CD4-positive, alpha-beta memory T cell (primary cell): ENCODE results near the gene MYPOP. TPM values are rescaled to one million over a fixed set of nuclear protein-coding genes. Genes with fewer than 3 reads are reported as not detected.
"Not testable (repeated sequence)": the region's sequence is repeated elsewhere in the genome, so short reads cannot be mapped to it uniquely, and the experiment has no call there.

ENCODE experiments used
- CTCF ChIA-PET: fragments of 350-600 bp; sonication (Branson Sonifier 250); formaldehyde crosslinking; loops from one replicate; lab custom pipeline; 2021; ENCODE audit warnings: inconsistent platforms; ENCODE audit not compliant: partially characterized antibody; lab: Charles Lee
- POLR2A ChIA-PET: fragments of 350-600 bp; sonication (Branson Sonifier 250); formaldehyde crosslinking; loops from one replicate; lab custom pipeline; 2021; ENCODE audit not compliant: partially characterized antibody; lab: Charles Lee
- DNase-seq, 5 donors: peaks; one replicate each; pipeline versions ENCODE4 v3.0.0 to v3.0.0-alpha.2; 2020 to 2022; ENCODE audit warnings: mixed read lengths in 1 of 5
- H3K27ac ChIP-seq: one replicate; pipeline ENCODE4 v1.7.0; 2013; ENCODE audit warnings: low read depth, low read length
- H3K27me3 ChIP-seq: 2 replicates; pipeline ENCODE4 v1.7.0; 2013; ENCODE audit warnings: mild to moderate bottlenecking, low read length, moderate library complexity; ENCODE audit not compliant: insufficient read depth
- H3K36me3 ChIP-seq: 2 replicates; pipeline ENCODE4 v1.7.0; 2013; ENCODE audit warnings: mild to moderate bottlenecking, low read length, moderate library complexity; ENCODE audit not compliant: insufficient read depth
- H3K4me1 ChIP-seq: 2 replicates; pipeline ENCODE4 v1.7.0; 2013; ENCODE audit warnings: mild to moderate bottlenecking, low read length, moderate library complexity; ENCODE audit not compliant: insufficient read depth
- H3K4me3 ChIP-seq, 2 donors: one replicate each; pipeline ENCODE4 v1.7.0; 2013; ENCODE audit warnings: low read length in 2 of 2, mild to moderate bottlenecking in 1 of 2
- H3K9me3 ChIP-seq, 2 donors: one replicate each; pipeline ENCODE4 v1.7.0; 2013; ENCODE audit warnings: low read length in 2 of 2, control low read depth in 1 of 2; ENCODE audit not compliant: control insufficient read depth in 1 of 2
- H3K27ac Mint-ChIP-seq, 7 donors: one replicate each; pipeline ENCODE4 v1.8.0; 2020 to 2021; ENCODE audit warnings: mixed read lengths in 7 of 7, mild to moderate bottlenecking in 6 of 7, inconsistent platforms in 3 of 7, moderate library complexity in 3 of 7
- H3K27me3 Mint-ChIP-seq, 2 donors: one replicate each; pipeline ENCODE4 v1.8.0; 2020 to 2021; ENCODE audit warnings: mixed read lengths in 2 of 2
- H3K36me3 Mint-ChIP-seq, 2 donors: one replicate each; pipeline ENCODE4 v1.8.0; 2020 to 2021; ENCODE audit warnings: mixed read lengths in 2 of 2, inconsistent platforms in 1 of 2, mild to moderate bottlenecking in 1 of 2
- H3K4me1 Mint-ChIP-seq, 4 donors: one replicate each; pipeline ENCODE4 v1.8.0; 2020 to 2021; ENCODE audit warnings: mixed read lengths in 4 of 4, mild to moderate bottlenecking in 1 of 4
- H3K4me3 Mint-ChIP-seq, 8 donors: one replicate each; pipeline ENCODE4 v1.8.0; 2020 to 2021; ENCODE audit warnings: mixed read lengths in 8 of 8, mild to moderate bottlenecking in 7 of 8, moderate library complexity in 6 of 8, inconsistent platforms in 3 of 8
- H3K9me3 Mint-ChIP-seq, 8 donors: one replicate each; pipeline ENCODE4 v1.8.0; 2020 to 2021; ENCODE audit warnings: mixed read lengths in 8 of 8, mild to moderate bottlenecking in 5 of 8, inconsistent platforms in 3 of 8, moderate library complexity in 1 of 8
- intact Hi-C: fragments of 100-400 bp; cut with micrococcal nuclease; formaldehyde crosslinking; loops from one replicate; pipeline ENCODE4 v1.15.1; 2023
- polyA plus RNA-seq, 2 donors: library from polyadenylated mRNA; unstranded; fragments of 300-500 nt; fragmentation: Illumina TruSeq; gene quantifications; one replicate each; pipeline ENCODE4 v1.2.3, GENCODE V29; 2021
- total RNA-seq, 2 experiments: library from RNA; stranded (reverse); gene quantifications; one replicate each; pipeline ENCODE4 v1.2.3, GENCODE V29; 2021

MYPOP gene
- total and polyA plus RNA-seq, 4 experiments from 2014 or later, result 0.10 to 15.1 (median 6.9) TPM

DNA sequence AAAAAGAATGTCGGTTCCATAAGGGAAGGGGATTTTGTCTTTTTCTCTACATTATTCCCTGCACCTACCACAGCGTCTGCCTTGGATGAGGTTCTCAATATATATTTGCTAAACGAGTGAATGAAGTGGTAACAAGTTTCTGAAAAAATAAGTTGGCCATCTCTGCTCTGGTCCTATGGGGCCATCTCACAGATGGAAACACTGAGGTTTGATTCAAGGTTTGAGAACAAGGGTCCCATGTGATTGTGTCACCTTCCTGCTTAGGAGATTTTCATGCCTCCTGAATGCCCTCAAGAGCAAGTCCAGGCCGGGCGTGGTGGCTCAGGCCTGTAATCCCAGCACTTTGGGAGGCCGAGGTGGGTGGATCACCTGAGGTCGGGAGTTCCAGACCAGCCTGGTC lies 3.2 kb downstream of the MYPOP start:
- intact Hi-C loops, result no loop called here
- Mint-ChIP-seq H3K4me1 (peaks cover 11 to 32% (median 16%) of the 10 kb centered on the region in 4 donors), H3K27me3 (no peaks in the 10 kb centered on the region), H3K36me3 (peaks cover 21 to 37% of the 10 kb centered on the region in 2 donors), H3K27ac (no peak overlapping the region), H3K9me3 (peaks cover 0 to 4% (median 0%) of the 10 kb centered on the region in 8 donors), H3K4me3 (peak overlapping the region in 1 of 8 donors; percentile 15)
- POLR2A ChIA-PET, result no interaction called here
- Histone ChIP-seq H3K4me3 (no peak overlapping the region), H3K4me1 (peaks cover 19% of the 10 kb centered on the region), H3K27ac (no peak overlapping the region), H3K27me3 (no peaks in the 10 kb centered on the region), H3K36me3 (peaks cover 8% of the 10 kb centered on the region), H3K9me3 (no peaks in the 10 kb centered on the region)
- CTCF ChIA-PET, result no interaction called here
- no peak for DNase-seq

DNA sequence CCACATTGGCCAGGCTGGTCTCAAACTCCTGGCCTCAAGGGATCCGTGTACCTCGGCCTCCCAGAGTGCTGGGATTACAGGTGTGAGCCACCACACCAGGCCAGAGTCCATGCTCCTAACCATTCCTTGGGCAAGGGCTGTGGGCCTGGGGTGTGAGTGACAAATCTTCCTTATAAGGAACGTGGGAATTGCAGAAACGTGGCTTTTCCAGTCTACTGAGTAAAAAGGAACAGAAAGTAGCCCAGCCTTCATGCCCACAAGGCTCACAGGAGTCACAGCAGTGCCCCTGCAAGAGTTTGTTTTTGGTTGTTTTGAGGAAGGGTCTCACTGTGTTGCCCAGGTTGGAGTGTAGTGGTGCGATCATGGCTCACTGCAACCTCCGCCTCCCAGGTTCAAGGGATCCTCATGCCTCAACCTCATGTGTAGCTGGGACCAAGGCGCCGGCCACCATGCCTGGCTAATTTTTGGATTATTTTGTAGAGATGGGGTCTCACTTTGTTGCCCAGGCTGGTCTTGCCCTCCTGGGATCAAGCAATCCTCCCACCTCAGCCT lies 5.1 kb downstream of the MYPOP start:
- CTCF ChIA-PET, result no interaction called here
- intact Hi-C loops, result no loop called here
- H3K4me1 Mint-ChIP-seq, result peaks cover 9 to 20% (median 16%) of the 10 kb centered on the region in 4 donors

GRCh38 chr19:45895983-45896599 lies 6.3 kb downstream of the MYPOP start:
- H3K27ac ChIP-seq, H3K9me3 ChIP-seq, H3K27me3 Mint-ChIP-seq, H3K4me3 ChIP-seq, H3K27me3 ChIP-seq, H3K4me1 ChIP-seq, H3K9me3 Mint-ChIP-seq, H3K36me3 ChIP-seq, intact Hi-C loops, H3K4me3 Mint-ChIP-seq, H3K27ac Mint-ChIP-seq: not testable (repeated sequence)
- ChIA-PET CTCF (interaction anchor here (1.6 kb wide), 1 partner anchor 14 kb away, joined by 4 read pairs; no protein-coding TSS in a partner anchor), POLR2A (interaction anchor here (1.7 kb wide), 1 partner anchor 10 kb away, joined by 3 read pairs; the partner anchor contains the start of gene IRF2BP1)
- peak in 1 of 5 donors; percentile 7 for DNase-seq
- Mint-ChIP-seq H3K36me3 (peaks cover 21 to 31% of the 10 kb centered on the region in 2 donors), H3K4me1 (peaks cover 9 to 19% (median 12%) of the 10 kb centered on the region in 4 donors)

More for the DNA sequence above, 5.1 kb downstream of the MYPOP start:
- Histone ChIP-seq H3K27ac (no peak overlapping the region), H3K36me3 (peaks cover 8% of the 10 kb centered on the region), H3K9me3 (no peaks in the 10 kb centered on the region), H3K27me3 (no peaks in the 10 kb centered on the region), H3K4me1 (peaks cover 12% of the 10 kb centered on the region), H3K4me3 (no peak overlapping the region)
- no peak for DNase-seq
- Mint-ChIP-seq H3K4me3 (no peak overlapping the region), H3K27me3 (no peaks in the 10 kb centered on the region), H3K36me3 (peaks cover 21 to 34% of the 10 kb centered on the region in 2 donors), H3K9me3 (peaks cover 0 to 2% (median 0%) of the 10 kb centered on the region in 8 donors), H3K27ac (no peak overlapping the region)
- POLR2A ChIA-PET, result interaction anchor here (0.6 kb wide), 1 partner anchor 79 kb away, joined by 3 read pairs; no protein-coding TSS in a partner anchor

- Mint-ChIP-seq H3K27me3 (no peaks in the 10 kb centered on the region), H3K4me1 (peaks cover 4 to 13% (median 8%) of the 10 kb centered on the region in 4 donors), H3K4me3 (no peak overlapping the region), H3K27ac (peak overlapping the region in 2 of 7 donors; percentile 64 to 79), H3K9me3 (no peaks in the 10 kb centered on the region), H3K36me3 (peaks cover 17 to 27% of the 10 kb centered on the region in 2 donors)
- Histone ChIP-seq H3K27me3 (no peaks in the 10 kb centered on the region), H3K4me3 (no peak overlapping the region), H3K4me1 (peaks cover 2% of the 10 kb centered on the region), H3K36me3 (peaks cover 8% of the 10 kb centered on the region), H3K27ac (no peak overlapping the region), H3K9me3 (no peaks in the 10 kb centered on the region)
- POLR2A ChIA-PET, result interaction anchor here (1.7 kb wide), 1 partner anchor 10 kb away, joined by 3 read pairs; the partner anchor contains the start of gene IRF2BP1
- CTCF ChIA-PET, result interaction anchor here (1.6 kb wide), 1 partner anchor 13 kb away, joined by 4 read pairs; no protein-coding TSS in a partner anchor
- DNase-seq, result no peak
- intact Hi-C loops, result no loop called here
These were observed 6.9 kb downstream of the MYPOP start for GRCh38 chr19:45895519-45895972.

DNA sequence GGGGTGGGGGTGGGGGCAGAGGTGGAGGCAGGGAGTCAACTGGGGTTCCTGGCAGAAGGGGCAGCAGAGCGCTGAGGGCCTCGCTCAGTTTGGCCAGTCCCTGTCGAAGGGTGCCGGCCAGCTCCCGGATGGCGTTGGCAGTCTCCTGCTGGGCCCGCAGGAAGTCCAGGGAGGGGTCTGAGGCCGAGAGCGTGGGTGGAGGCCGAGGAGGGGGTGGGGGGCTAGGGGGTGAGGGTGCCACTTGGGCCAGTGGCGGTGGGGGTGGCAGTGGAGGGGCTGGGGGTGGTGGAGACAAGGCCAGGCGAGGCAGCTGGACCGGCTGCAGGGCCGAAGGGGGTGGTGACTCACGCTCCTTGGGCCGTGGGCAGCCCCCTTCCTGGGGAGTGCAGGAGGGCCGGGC lies 11.5 kb downstream of the MYPOP start:
- Mint-ChIP-seq H3K4me1 (peaks cover 5 to 19% (median 10%) of the 10 kb centered on the region in 4 donors), H3K4me3 (no peak overlapping the region), H3K9me3 (no peaks in the 10 kb centered on the region), H3K27ac (no peak overlapping the region), H3K36me3 (peaks cover 8 to 23% of the 10 kb centered on the region in 2 donors), H3K27me3 (no peaks in the 10 kb centered on the region)
- H3K36me3 ChIP-seq, result no peaks in the 10 kb centered on the region
- intact Hi-C loops, result no loop called here
- no peaks in the 10 kb centered on the region for H3K9me3 ChIP-seq
- H3K4me3 ChIP-seq, result no peak overlapping the region
- no peak overlapping the region for H3K27ac ChIP-seq
- H3K4me1 ChIP-seq, result peaks cover 7% of the 10 kb centered on the region
- H3K27me3 ChIP-seq, result no peaks in the 10 kb centered on the region
- POLR2A ChIA-PET, result interaction anchor here (1.8 kb wide), 1 partner anchor 12 kb away, joined by 8 read pairs; the partner anchor contains the start of gene MYPOP
- no peak for DNase-seq
- CTCF ChIA-PET, result no interaction called here

GRCh38 chr19:45889210-45889885 lies 13.1 kb downstream of the MYPOP start:
- CTCF ChIA-PET, result no interaction called here
- Histone ChIP-seq H3K27me3 (no peaks in the 10 kb centered on the region), H3K4me3 (no peak overlapping the region), H3K9me3 (no peaks in the 10 kb centered on the region), H3K36me3 (no peaks in the 10 kb centered on the region), H3K27ac (no peak overlapping the region), H3K4me1 (peaks cover 18% of the 10 kb centered on the region)
- H3K4me1 Mint-ChIP-seq, result peaks cover 3 to 20% (median 10%) of the 10 kb centered on the region in 4 donors
- H3K9me3 Mint-ChIP-seq, result no peaks in the 10 kb centered on the region
- peak overlapping the region in 4 of 7 donors; percentile 18 to 73 (median 56) for H3K27ac Mint-ChIP-seq
- H3K36me3 Mint-ChIP-seq, result peaks cover 0 to 14% of the 10 kb centered on the region in 2 donors
- no peaks in the 10 kb centered on the region for H3K27me3 Mint-ChIP-seq
- no peak overlapping the region for H3K4me3 Mint-ChIP-seq
- intact Hi-C loops, result loop anchor here (5.0 kb wide), 1 partner anchor 1593 kb away; the partner anchor contains the start of gene KPTN
- no peak for DNase-seq
- POLR2A ChIA-PET, result interaction anchor here (1.8 kb wide), 1 partner anchor 13 kb away, joined by 8 read pairs; the partner anchor contains the start of gene MYPOP
